CD1c-positive myeloid dendritic cell (primary cell): Measurements from ENCODE around the gene ATL1.
"Not testable (repeated sequence)": the region's sequence is repeated elsewhere in the genome, so short reads cannot be mapped to it uniquely, and the experiment has no call there.

Experiments used
- DNase-seq: peaks from one replicate; pipeline ENCODE4 v3.0.0-alpha.2; 2016; ENCODE audit errors: extremely low spot score

The ATL1 gene

GRCh38 chr14:50657753-50658152, 97.8 kb downstream of the ATL1 start:
- no peak for DNase-seq

DNA sequence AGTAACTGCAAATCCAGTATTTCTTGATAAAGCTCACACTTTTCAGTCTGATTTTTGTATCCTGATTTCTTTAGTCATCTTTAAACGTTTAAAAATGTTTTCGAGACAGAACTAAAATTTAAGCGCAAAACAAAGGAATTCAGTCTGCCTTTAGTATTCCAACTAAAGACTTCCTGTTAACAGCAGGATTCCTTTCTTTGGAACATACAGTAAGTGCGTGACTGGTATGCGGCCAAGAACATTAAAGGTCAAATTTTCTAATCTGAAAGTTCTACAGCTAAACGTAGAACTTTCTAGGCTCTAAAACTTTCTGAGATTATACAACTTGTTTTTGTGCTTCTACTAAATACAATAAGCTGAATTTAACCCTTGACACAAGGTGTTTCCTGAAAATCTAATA, 98.3 kb downstream of the ATL1 start:
- DNase-seq: no peak

- no peak for DNase-seq
Observed at GRCh38 chr14:50659327-50659974, 99.5 kb downstream of the ATL1 start.

DNA sequence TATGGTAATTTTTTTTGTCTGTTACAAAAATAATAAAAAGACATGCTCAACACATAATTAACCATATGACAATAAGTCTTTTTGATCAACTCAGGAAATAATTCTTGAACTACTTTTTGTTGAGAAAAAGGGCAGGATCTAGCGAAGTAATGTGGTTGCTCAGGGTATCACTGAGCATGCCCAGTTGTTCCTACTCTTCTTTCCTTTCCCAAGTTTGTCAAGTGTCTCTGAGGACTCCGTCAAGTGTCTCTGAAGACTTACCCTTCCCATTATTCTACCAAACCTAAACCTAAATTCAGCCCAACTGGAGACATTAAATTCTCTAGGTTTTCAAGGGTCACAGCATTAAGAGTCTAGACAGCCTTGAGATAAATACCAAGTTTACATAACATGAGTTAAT, 104.6 kb downstream of the ATL1 start:
- DNase-seq: not testable (repeated sequence)

- not testable (repeated sequence) for DNase-seq
Observed at GRCh38 chr14:50665300-50665699, 105.4 kb downstream of the ATL1 start.

GRCh38 chr14:50666772-50667683, 107.1 kb downstream of the ATL1 start:
- peak; percentile 53 for DNase-seq

DNA sequence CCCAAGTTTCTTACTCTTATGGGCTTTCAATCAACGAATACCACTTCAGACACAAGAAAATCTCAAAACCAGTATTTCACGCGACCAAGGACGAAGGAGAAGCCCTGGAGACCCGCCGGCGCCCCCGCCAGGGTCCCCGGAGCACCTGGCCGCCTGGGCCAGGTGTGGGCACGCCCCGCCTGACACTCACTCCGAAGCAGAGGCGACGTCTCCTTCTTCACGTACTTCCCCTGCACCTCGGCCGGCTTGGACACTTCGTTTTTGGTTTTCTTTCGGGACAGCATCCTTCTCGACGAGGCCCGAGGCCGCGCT, 107.7 kb downstream of the ATL1 start:
- no peak for DNase-seq

DNA sequence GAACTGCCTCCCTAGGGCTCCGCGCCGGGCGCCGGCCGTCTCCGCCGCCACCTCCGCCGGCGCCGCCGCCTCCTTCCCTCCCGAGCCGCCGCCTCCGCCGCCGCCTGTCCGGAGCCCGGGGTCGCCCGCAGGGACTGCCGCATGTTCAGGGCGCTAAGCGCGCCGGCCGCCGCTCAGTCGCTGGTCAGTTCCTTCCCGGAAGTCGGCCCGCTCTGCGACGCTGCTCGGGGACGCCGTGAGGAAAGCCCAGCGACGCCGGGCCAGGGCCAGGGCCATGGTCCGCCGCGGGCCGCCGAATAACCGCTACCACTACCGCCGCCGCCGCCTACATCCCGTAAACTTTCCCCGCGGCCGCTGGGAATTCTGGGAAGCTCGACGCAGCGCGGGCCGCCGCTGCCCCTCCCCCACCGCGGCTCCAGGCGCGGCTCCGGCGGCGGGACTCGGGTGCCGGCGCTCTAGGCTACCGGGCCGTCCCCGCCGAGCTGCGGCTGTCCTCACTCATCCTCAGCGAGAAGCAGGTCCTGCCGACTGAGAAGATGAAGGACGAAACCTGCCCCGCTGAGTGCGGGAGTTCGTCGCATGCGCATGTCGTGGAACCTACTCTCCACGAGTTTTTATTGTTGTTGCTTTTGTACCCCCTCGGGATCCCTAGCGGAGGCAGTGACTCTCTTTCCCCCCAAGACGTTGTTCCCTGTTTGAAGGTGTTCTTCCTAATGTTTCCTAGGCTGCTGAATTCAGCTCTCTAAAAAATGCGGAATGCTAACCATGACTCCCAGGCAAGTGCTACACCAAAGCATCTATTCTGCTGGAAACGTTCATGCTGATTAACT, 108.3 kb downstream of the ATL1 start, which contains the start of gene SAV1:
Gene SAV1, minus strand, starts transcription at position 311 of the 830 bp plus-strand sequence. CDS start 339 bp downstream, outside the sequence.
- DNase-seq: peak; percentile 77

DNA sequence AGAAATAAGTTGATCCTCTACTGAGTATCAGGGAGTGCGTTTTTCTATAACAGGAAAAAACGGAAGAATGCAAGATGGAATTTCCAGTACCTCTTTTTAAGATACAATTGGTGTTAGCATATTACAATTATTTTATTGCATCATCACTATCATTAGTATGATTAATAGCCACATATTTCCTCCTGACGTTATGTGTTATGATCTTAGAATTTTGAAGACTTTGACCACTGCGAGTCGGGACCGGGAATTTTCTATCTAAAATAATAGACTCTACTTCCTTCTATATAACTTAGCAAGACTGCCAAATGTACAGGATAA, 108.8 kb downstream of the ATL1 start:
- no peak for DNase-seq

- no peak for DNase-seq
Observed at GRCh38 chr14:50669441-50669986, 109.6 kb downstream of the ATL1 start.

- DNase-seq: peak; percentile 24
Observed at GRCh38 chr14:50670196-50670865, 110.4 kb downstream of the ATL1 start.

GRCh38 chr14:50670866-50671256, 110.9 kb downstream of the ATL1 start:
- DNase-seq: no peak

GRCh38 chr14:50675597-50675996, 115.7 kb downstream of the ATL1 start:
- DNase-seq: no peak

GRCh38 chr14:50676814-50677516, 117.0 kb downstream of the ATL1 start:
- DNase-seq: peak; percentile 27

DNA sequence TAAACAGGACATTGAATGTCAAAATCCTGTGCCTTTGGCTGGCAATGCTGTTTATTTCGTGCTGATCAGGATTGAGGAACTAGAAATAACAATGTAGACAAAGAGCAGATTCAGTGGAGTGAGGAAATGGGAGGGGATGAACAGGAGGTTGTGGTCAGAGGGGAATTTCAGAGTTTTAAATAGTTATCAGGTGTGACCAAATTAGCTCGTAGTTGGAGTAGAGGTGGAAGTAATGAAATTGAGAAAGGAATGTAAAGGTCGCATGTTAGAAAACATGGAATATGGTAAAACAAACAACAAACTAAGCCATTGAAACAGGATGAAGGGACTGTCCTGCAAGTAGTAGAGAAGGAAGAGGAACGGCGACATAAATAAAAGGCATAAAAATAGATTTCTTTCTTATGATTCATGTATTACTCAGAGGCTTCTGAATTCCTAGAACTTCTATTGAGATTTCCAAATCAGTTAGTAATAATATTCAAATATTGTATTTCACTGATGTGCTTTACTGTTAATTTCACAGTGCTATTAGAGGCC, 117.7 kb downstream of the ATL1 start:
- peak; percentile 73 for DNase-seq

DNA sequence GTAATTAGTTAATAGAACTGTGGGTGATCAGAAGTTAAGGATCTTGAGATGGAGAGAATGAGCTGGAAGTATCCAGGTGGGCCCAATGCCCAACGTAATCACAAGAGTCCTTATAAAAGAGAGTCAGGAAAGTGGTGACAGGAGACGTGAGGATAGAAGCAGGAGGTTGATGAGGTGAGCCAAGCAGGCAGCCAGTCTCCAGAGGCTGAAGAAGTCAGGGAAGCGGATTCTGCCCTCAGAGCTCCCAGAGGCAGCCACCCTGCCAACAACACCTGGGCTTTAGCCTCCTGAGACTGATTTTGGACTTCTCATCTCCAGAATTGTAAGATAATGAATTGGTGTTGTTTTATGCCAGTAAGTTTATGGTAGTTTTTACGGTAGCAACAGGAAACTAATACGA, 118.2 kb downstream of the ATL1 start:
- no peak for DNase-seq

- DNase-seq: no peak
Observed at GRCh38 chr14:50679674-50680073, 119.7 kb downstream of the ATL1 start.
